ENCODE measurements around the gene MICAL2.

- TF ChIP-seq GABPB1 (CRISPR knock-in tag; IDR thresholded peaks at IDR 0.05) (no peak), PRDM10 (CRISPR knock-in tag; IDR thresholded peaks at IDR 0.05; ENCODE audit: low read depth) (no peak), FOXJ3 (CRISPR knock-in tag; IDR thresholded peaks at IDR 0.05; ENCODE audit: borderline replicate concordance) (no peak)
Measured at GRCh38 chr11:12156301-12157140, 46.1 kb downstream of the MICAL2 start.
